Caco-2 (cell line): ENCODE measurements around the gene MED13L. TPM values are rescaled to one million over a fixed set of nuclear protein-coding genes. Genes with fewer than 3 reads are reported as not detected.

Experiments
- BruUV-seq: library from RNA; stranded (reverse); fragments of 400-500 nt; replicated peaks from 2 replicates; lab custom pipeline; 2021; lab: Mats Ljungman, UMichigan
- CTCF ChIA-PET: fragments of 300-600 bp; sonication (Branson Sonifier 250); formaldehyde crosslinking; loops from one replicate; lab custom pipeline; 2022; ENCODE audit warnings: antibody characterized with exemption; lab: Charles Lee
- POLR2A ChIA-PET: fragments of 300-600 bp; sonication (Branson Sonifier 250); formaldehyde crosslinking; loops from one replicate; lab custom pipeline; 2022; ENCODE audit warnings: antibody characterized with exemption; lab: Charles Lee
- DNase-seq, 2 experiments: peaks; one replicate each; pipeline versions ENCODE4 v3.0.0 to v3.0.0-alpha.2; 2020 to 2022
- H3K27me3 ChIP-seq: replicated peaks from 2 replicates; pipeline ENCODE4 v1.6.0; 2011; ENCODE audit warnings: low read length; ENCODE audit not compliant: control insufficient read depth, insufficient read depth
- H3K36me3 ChIP-seq: 2 replicates; pipeline ENCODE4 v1.5.1; 2011; ENCODE audit warnings: low read length; ENCODE audit not compliant: control insufficient read depth, insufficient read depth
- H3K4me1 ChIP-seq: fragments of 250-450 bp; sonication (Bioruptor Pico); 2 replicates; pipeline ENCODE4 v1.5.1; 2020; ENCODE audit warnings: mild to moderate bottlenecking
- H3K4me3 ChIP-seq: 2 replicates; pipeline ENCODE4 v1.5.1; 2011; ENCODE audit warnings: low read depth, mild to moderate bottlenecking, control low read depth, low read length
- H3K9me3 ChIP-seq: fragments of 250-450 bp; sonication (Bioruptor Pico); 2 replicates; pipeline ENCODE4 v1.5.1; 2020; ENCODE audit warnings: mild to moderate bottlenecking, moderate library complexity
- H3K27ac Mint-ChIP-seq: one replicate; pipeline ENCODE4 v1.8.0; 2022; ENCODE audit warnings: mixed read lengths; ENCODE audit not compliant: unreplicated experiment
- H3K27me3 Mint-ChIP-seq: one replicate; pipeline ENCODE4 v1.8.0; 2022; ENCODE audit warnings: mixed read lengths; ENCODE audit not compliant: insufficient read depth, unreplicated experiment
- H3K36me3 Mint-ChIP-seq: one replicate; pipeline ENCODE4 v1.8.0; 2022; ENCODE audit warnings: mild to moderate bottlenecking, mixed read lengths; ENCODE audit not compliant: insufficient read depth, unreplicated experiment
- H3K4me1 Mint-ChIP-seq: one replicate; pipeline ENCODE4 v1.8.0; 2022; ENCODE audit warnings: low read depth, mixed read lengths; ENCODE audit not compliant: unreplicated experiment
- H3K4me3 Mint-ChIP-seq: one replicate; pipeline ENCODE4 v1.8.0; 2022; ENCODE audit warnings: mild to moderate bottlenecking, moderate library complexity, mixed read lengths; ENCODE audit not compliant: unreplicated experiment
- H3K9me3 Mint-ChIP-seq: one replicate; pipeline ENCODE4 v1.8.0; 2022; ENCODE audit warnings: mixed read lengths; ENCODE audit not compliant: unreplicated experiment
- intact Hi-C: fragments of 100-400 bp; cut with micrococcal nuclease; formaldehyde crosslinking; loops from one replicate; pipeline ENCODE4 v1.10.0; 2022; ENCODE audit not compliant: unreplicated experiment
- total RNA-seq: library from RNA; stranded (reverse); gene quantifications from 2 replicates; pipeline ENCODE4 v1.2.3, GENCODE V29; 2022
- TF ChIP-seq, protein P1 (sequence below), 2 experiments: fragments of 200-600 bp in 1 of 2; IDR thresholded peaks; 1 replicate in 1 of 2; 2 replicates in 1 of 2; pipeline versions ENCODE4 v1.5.1 to v1.8.0; 2011 to 2022; ENCODE audit warnings: antibody characterized with exemption in 1 of 2, control low read depth in 1 of 2, inconsistent platforms in 1 of 2, low read depth in 1 of 2, low read length in 1 of 2, mild to moderate bottlenecking in 1 of 2, moderate library complexity in 1 of 2; ENCODE audit not compliant: insufficient read depth in 1 of 2, severe bottlenecking in 1 of 2, unreplicated experiment in 1 of 2

Gene MED13L
- total RNA-seq, 1 experiment from 2014 or later = 160 TPM

- ChIA-PET POLR2A (no interaction called here), CTCF (no interaction called here)
- H3K4me3 Mint-ChIP-seq = no peak overlapping the region
- no peak for DNase-seq
- H3K9me3 Mint-ChIP-seq = no peaks in the 10 kb centered on the region
- no peak overlapping the region for H3K4me3 ChIP-seq
- H3K27me3 Mint-ChIP-seq = no peaks in the 10 kb centered on the region
- BruUV-seq = no TSS peak
- H3K27me3 ChIP-seq = no peaks in the 10 kb centered on the region
- H3K9me3 ChIP-seq = no peaks in the 10 kb centered on the region
- TF ChIP-seq, protein P1, sequence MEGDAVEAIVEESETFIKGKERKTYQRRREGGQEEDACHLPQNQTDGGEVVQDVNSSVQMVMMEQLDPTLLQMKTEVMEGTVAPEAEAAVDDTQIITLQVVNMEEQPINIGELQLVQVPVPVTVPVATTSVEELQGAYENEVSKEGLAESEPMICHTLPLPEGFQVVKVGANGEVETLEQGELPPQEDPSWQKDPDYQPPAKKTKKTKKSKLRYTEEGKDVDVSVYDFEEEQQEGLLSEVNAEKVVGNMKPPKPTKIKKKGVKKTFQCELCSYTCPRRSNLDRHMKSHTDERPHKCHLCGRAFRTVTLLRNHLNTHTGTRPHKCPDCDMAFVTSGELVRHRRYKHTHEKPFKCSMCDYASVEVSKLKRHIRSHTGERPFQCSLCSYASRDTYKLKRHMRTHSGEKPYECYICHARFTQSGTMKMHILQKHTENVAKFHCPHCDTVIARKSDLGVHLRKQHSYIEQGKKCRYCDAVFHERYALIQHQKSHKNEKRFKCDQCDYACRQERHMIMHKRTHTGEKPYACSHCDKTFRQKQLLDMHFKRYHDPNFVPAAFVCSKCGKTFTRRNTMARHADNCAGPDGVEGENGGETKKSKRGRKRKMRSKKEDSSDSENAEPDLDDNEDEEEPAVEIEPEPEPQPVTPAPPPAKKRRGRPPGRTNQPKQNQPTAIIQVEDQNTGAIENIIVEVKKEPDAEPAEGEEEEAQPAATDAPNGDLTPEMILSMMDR (IDR thresholded peaks at IDR 0.05; ENCODE audit: insufficient read depth in 1 of 2, low read depth in 1 of 2, low read length in 1 of 2, severe bottlenecking in 1 of 2, unreplicated experiment in 1 of 2) = no peak
- intact Hi-C loops = no loop called here
- peaks cover 18% of the 10 kb centered on the region; the same call in 1 of the 2 replicates for H3K4me1 ChIP-seq
- H3K36me3 Mint-ChIP-seq = peaks cover 17% of the 10 kb centered on the region
- no peaks in the 10 kb centered on the region for H3K36me3 ChIP-seq
- no peak overlapping the region for H3K27ac Mint-ChIP-seq
- peaks cover 24% of the 10 kb centered on the region for H3K4me1 Mint-ChIP-seq
These were observed 112.5 kb downstream of the MED13L start for GRCh38 chr12:116165036-116165425.

DNA sequence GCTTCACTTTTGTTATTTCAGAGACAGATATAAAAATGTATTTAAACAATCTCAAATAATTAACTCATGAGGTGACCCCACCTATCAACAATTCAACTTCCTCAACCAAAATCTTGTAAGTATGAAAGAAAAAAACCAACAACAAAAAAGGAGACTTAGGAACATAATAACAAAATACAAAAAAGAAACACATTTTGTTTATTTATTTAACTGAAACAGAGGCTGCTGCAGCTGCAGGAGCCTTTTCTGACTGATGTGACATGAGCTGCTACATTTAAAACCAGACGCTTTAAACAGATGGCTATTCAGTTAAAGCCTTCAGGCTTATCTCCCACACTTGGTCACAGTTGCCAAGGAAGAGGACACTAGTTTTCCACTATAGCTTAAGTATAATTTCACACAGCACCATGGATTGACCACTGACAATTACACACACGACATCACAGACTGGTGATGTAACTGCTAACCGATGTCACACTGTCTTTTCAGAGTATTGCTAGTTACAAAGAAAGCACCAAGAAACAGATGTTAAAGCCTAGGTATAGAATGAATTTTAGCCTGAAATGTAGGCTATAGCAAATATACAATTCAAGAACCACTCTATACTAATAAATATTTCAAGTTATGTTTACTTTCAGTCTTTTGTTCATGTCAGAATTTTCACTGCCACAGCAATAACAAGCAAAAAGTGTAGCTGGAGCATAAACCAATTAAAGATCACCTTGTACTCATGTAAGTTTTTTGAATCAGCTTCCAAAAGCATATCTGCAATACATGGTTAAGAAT, 113.0 kb downstream of the MED13L start:
- intact Hi-C loops = no loop called here
- TF ChIP-seq, protein P1 (IDR thresholded peaks at IDR 0.05; ENCODE audit: insufficient read depth in 1 of 2, low read depth in 1 of 2, low read length in 1 of 2, severe bottlenecking in 1 of 2, unreplicated experiment in 1 of 2) = no peak
- ChIA-PET POLR2A (no interaction called here), CTCF (no interaction called here)
- Histone ChIP-seq H3K4me1 (peaks cover 18% of the 10 kb centered on the region; the same call in 1 of the 2 replicates), H3K9me3 (no peaks in the 10 kb centered on the region), H3K36me3 (no peaks in the 10 kb centered on the region), H3K27me3 (no peaks in the 10 kb centered on the region), H3K4me3 (no peak overlapping the region)
- Mint-ChIP-seq H3K9me3 (no peaks in the 10 kb centered on the region), H3K27me3 (no peaks in the 10 kb centered on the region), H3K36me3 (peaks cover 17% of the 10 kb centered on the region), H3K27ac (no peak overlapping the region), H3K4me1 (peaks cover 24% of the 10 kb centered on the region), H3K4me3 (no peak overlapping the region)
- no TSS peak for BruUV-seq
- no peak for DNase-seq

DNA sequence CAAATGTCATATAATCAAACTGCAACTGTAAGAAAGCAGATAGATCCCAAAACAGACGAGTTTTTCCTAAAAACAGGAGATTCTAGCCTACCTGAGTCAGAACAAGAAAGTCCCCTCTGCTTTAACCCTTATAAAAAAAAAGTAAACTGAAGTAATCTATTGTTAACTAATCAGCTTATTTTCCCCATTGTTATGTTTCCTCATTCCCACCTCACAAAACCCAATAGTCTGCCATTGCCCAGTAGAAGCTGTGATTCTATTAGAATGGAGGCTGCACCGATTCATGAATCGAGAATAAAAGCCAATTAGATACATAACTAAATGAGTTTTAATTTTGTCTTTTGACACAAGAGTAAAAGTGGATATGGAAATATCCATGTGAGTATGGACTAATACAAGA, 115.4 kb downstream of the MED13L start:
- POLR2A ChIA-PET = no interaction called here

More for the DNA sequence above, 115.4 kb downstream of the MED13L start:
- CTCF ChIA-PET = no interaction called here
- TF ChIP-seq, protein P1 (IDR thresholded peaks at IDR 0.05; ENCODE audit: insufficient read depth in 1 of 2, low read depth in 1 of 2, low read length in 1 of 2, severe bottlenecking in 1 of 2, unreplicated experiment in 1 of 2) = no peak
- DNase-seq = no peak
- Mint-ChIP-seq H3K27me3 (no peaks in the 10 kb centered on the region), H3K4me1 (peaks cover 37% of the 10 kb centered on the region), H3K9me3 (no peaks in the 10 kb centered on the region), H3K27ac (no peak overlapping the region), H3K4me3 (no peak overlapping the region), H3K36me3 (peaks cover 11% of the 10 kb centered on the region)
- Histone ChIP-seq H3K36me3 (no peaks in the 10 kb centered on the region), H3K4me3 (no peak overlapping the region), H3K27me3 (no peaks in the 10 kb centered on the region), H3K9me3 (no peaks in the 10 kb centered on the region), H3K4me1 (peaks cover 18% of the 10 kb centered on the region; the same call in 1 of the 2 replicates)
- intact Hi-C loops = no loop called here
- BruUV-seq = no TSS peak
